CD4-positive, alpha-beta T cell treated with Interleukin-4 for 1 hour (primary cell): ENCODE data around the gene NACC1.
A peak's percentile ranks its signal among the peaks of the same experiment; 100 is the strongest.
"Not testable (repeated sequence)": the region's sequence is repeated elsewhere in the genome, so short reads cannot be mapped to it uniquely, and the experiment has no call there.

Experiments
- DNase-seq, 2 donors: peaks; one replicate each; pipeline ENCODE4 v3.0.0-alpha.2; 2020 to 2022

NACC1 gene

DNA sequence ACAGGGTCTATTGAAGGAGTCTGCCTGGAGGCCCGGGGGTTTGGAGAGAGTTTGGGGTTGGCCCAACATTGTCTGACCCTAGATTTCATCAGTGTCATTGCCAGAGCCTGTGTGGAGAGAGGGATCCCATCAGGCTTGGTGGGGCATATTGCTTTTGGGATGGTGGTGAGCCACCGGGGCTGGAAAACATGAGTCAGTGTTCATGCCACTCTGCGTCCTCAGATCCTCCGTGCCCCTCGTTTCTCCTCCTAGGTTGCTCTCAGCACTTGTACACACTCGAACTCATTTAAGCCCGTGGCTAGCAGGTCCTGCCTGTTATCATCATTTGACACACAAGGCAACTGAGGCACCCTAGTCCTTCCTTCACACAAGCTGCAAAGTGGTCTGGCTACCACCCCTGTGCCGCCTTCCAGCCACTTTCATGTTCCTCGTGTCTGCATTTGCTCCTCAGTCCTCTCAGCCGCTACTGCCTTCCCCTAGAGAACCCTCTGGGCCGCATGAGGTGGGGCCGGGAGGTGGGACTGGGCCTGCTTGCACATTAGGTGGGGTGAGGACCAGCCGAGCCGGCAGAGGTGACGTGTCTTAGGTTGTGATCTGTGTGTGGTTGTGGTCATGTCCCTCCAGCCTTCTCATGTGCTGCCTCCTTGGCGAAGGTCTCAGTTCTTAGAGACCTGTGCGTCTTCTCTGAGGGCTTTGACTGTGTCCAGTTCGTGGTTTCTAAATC is 3.6 kb downstream of the NACC1 start:
- DNase-seq, result peak in 1 of 2 donors; percentile 29

DNA sequence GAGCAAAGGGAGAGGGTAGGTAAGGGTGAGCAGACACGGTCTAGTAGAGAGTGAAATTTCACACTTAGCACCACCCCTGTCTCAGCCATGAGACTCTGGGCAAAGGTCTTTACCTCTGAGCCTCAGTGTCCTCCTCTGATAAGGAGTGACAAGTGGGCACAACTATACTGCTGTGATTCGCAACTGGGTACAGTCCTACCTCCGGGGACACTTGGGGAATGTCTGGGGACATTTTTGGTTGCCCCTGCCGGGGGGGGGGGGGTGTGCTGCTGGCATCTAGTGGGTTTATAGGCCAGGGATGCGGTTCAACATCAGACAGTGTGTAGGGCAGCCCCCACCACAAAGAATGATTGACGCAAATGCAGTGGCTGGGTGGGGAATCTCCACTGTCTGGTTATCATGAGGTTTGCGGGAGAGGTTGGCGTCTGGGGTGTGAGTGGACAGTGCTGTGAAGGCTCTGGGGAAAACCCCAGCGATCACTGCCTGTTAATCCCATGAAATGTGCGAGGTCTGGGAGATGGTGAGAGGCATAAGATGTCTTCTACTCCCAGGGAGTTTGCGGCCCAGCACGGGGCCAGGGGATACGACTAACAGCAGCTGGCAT is 4.3 kb downstream of the NACC1 start:
- peak; percentile 34 to 38 for DNase-seq

DNA sequence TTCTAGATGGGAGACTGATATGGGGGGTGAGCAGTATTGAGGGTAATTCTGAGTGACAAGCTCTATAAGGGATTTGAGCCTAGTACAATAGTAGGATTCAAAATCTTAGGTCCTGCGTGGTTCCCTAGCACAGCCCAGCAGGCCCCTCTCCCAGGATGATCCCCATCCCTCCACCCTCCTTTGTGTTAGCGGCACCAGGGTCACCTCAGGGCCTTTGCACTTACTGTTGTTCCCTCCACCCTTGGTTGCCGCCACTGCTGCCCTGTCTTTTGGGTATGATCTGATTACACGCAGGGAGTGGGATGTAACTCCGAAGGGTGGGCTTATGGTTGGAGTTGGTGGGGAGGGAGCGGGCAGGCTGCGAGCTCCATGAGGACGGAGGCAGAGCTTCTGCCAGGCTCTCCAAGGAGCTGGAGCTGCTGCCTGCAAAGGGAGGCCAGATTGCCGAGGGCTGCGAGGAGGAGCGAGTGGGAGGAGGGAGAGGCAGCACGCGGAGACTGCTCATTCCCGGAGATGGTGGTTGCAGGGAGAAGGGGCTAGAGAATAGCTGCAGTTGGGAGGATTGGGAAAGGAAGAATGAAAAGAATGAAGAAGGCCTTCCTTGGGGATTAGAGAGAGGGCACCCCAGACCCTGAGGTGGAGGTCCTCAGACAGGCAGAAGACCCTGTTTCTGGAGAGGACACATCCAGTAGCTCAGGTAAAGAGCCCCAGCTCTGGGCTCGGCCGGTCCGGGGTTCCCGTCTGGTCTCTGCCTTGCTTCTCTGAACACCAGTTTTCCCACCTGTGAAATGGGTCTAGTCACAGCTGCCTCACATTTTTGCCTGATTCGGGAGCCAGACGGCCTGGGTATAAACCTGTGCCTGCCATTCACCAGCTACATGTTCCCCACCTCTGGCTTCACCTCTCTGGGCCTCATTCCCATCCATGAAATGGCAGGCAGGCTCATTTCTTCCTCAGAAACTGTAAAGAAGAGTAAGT is 5.2 kb downstream of the NACC1 start:
- no peak for DNase-seq

DNA sequence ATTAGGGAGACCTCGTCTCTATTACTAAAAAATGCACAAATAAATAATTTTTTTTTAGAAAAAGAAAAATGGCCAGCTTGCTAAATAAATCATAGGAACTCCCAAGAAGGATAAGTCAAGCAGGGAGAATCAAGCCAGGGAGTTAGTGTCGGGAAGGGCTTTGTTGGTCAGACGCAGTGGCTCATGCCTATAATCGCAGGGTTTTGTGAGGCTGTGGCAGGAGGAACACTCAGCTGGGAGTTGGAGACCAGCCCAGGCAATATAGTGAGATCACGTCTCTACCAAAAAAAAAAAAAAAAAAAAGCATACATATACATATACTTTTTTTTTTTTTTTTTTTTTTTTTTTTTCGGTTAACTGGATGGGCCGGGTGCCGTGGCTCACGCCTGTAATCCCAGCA is 9.0 kb downstream of the NACC1 start:
- no peak for DNase-seq

DNA sequence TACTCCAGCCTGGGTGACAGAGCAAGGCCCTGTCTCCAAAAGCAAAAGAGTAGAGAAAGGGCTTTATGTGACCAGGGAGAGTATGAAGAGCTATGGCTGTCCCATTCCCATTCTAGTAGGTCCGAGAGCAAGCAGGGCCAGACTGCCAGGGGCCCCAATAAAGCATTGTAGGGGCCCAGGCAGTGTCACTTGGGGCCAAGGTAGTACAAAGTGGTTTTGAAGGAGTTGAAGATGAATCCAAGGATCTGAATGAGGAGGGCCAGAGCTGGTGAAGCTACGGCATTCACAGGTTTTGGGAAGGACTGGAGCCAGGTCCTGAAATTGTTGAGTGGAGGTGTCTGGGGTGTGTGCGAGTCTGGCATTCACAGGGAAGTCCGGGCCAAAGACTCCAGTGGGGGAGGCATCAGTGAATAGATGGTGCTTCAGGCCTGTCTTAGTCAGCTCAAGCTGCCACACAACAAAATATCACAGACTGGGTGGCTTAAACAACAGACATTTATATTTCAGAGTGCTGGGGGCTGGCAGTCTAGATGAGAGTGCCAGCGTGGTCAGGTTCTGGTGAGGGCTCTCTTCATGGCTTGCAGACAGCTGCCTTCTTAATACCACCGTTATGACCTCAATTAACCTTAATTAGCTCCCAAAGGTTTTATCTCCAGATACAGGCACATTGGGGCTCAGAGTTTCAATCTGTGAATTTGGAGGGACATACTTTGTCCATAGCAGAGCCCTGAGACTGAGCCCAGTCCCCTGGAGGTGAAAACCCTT is 9.9 kb downstream of the NACC1 start:
- DNase-seq, result no peak

DNA sequence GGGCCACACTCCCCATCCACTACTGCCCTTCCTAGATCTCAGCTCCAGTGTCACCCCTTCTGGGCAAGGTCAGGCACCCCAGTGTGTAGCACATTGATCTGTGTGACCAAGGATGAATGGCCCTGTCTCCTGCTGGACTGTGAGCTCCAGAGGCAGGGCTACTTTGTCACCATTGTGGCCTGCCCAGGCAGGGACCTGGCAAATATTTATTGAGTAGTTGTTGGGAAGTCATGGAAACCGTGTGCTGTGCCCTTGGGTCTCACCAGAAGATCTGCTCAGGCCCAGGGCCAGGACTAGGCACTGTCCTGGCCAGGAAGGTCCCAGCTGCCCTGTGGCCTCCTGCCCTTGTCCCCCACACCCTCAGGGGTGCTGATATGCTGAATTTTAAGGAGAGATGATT is 10.5 kb downstream of the NACC1 start:
- DNase-seq, result no peak

DNA sequence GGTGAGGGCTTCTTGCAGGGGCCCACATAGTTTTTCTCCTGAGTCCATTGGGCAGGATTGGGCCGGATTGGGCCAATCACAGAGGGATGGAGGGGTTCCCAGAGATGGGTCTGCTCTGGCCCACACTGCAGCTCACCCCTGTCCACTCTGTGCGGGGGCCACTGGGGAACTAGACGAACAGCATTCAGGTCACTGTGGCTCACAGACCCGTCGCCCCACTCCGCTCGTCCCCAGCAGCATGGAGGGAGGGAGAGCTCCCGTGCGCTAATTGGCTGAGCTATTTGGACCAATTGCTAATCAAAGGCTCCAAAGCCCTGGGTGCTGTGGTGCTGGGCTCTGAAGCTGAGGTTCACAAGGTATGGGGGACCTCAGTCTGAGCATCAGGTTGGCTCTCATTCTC is 11.3 kb downstream of the NACC1 start:
- no peak for DNase-seq

DNA sequence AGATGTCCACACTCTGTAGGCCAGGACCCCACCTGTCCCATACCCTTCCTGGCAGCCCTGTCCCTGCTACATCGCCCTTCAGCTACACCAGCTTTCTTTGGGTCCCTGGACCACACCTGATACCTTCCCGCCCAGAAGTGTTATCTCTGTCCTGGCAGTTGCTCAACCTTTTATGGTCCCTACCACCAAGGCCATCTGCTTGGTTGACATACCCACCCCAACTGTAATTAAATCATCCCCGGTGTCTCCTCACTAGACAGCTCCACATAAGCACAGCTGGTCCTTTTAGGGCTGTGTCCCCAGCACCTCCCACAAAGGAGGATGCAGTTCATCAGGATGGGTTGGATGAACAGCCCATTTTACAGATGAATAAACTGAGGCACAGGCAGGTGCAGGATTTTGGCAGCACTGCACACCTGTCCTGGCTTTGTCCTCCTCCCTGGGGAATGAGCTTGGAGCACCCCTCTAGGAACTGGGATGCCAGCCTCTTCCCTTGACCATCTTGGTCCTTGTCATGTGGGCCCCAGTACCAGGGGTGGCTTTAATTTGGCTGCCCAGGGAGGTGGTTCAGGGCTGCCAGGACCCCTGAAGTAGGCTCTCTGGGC is 12.9 kb downstream of the NACC1 start:
- no peak for DNase-seq

DNA sequence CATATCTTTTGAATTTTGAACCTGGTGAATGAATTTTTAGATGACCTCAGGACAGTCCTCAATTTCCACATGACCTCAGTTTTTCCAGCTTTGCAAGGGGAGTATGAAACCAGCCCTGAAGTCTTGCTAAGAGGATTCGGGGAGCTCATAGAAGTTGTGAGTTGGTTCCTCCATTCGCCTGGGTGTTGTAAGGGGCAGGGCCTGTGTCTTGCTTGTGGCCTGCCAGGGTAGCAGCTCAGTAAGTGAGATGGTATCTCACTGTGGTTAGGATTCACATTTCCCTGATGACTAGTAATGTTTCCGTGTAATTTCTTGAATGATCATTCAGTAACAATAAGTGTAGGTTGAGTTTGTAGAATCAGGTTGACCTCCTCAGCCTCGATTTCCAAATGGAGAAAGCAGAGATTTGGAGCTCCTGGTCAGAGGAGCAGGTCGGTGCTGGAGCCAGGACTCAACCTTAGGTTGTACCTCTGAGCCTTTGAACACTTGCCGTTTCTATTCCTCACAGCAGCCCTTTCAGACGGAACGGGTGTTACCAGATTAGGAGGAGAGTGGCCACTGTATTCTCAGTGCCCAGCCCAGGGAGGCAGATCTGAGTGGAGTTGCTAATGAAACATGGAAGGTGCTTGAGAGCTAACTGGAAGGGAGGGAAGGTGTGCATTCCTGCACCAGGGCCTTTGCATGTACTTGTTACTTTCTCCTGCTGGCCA is 14.6 kb downstream of the NACC1 start:
- DNase-seq, result peak; percentile 32 to 62

DNA sequence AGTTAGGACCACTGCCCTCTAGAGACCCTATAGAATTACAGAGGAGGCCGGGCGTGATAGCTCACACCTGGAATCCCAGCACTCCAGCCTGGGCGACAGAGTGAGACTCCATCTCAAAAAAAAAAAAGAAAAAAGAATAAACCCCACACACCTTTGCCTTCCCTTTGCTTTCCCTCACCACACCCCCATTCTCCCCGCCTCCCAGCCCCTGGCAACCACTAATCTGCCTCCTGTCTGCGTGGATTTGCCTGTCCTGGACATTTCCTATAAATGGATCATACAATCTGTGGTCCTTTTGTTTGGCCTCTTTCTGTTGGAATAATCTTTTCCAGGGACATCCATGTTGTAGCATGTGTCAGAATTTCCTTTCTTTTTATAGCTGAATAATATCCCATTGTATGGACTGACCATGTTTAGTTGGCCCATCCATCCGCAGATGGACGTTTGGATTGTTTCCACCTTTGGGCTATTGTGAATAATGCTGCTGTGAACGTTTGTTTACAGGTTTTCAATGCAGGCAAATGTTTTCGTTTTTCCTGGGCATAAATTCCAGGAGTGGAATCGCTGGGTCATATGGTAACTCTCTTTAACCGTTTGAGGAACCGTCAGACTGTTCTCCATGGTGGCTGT is 15.3 kb downstream of the NACC1 start:
- no peak for DNase-seq

DNA sequence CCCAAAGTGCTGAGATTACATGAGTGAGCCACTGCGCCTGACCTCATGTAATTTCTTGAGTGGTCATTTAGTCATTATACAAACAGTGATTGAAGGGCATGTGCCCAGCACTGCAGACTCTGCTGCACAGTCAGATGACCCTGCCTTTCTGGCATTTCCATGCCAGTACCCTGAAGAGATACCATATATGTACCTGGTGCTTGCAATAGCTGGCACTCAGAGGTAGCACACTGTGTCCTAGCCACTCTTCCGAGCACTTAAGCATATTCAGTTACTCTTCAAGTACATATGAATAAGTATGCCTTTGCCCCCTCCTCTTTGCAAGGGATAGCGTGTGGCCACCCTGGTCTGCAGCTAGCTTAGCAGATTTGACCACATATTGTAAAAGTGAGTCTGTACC is 16.6 kb downstream of the NACC1 start:
- no peak for DNase-seq

DNA sequence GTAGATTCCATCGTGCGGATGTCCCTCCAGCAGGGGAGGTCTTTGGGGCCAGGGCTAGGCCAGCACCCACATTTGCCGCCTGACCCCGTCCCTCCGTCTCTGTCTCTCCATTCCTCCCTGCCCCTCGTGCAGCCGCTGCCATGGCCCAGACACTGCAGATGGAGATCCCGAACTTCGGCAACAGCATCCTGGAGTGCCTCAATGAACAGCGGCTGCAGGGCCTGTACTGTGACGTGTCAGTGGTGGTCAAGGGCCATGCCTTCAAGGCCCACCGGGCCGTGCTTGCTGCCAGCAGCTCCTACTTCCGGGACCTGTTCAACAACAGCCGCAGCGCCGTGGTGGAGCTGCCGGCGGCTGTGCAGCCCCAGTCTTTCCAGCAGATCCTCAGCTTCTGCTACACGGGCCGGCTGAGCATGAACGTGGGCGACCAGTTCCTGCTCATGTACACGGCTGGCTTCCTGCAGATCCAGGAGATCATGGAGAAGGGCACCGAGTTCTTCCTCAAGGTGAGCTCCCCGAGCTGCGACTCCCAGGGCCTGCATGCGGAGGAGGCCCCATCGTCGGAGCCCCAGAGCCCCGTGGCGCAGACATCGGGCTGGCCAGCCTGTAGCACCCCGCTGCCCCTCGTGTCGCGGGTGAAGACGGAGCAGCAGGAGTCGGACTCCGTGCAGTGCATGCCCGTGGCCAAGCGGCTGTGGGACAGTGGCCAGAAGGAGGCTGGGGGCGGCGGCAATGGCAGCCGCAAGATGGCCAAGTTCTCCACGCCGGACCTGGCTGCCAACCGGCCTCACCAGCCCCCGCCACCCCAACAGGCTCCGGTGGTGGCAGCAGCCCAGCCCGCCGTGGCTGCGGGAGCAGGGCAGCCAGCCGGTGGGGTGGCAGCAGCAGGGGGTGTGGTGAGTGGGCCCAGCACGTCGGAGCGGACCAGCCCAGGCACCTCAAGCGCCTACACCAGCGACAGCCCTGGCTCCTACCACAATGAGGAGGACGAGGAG is 17.3 kb downstream of the NACC1 start:
- DNase-seq, result no peak

DNA sequence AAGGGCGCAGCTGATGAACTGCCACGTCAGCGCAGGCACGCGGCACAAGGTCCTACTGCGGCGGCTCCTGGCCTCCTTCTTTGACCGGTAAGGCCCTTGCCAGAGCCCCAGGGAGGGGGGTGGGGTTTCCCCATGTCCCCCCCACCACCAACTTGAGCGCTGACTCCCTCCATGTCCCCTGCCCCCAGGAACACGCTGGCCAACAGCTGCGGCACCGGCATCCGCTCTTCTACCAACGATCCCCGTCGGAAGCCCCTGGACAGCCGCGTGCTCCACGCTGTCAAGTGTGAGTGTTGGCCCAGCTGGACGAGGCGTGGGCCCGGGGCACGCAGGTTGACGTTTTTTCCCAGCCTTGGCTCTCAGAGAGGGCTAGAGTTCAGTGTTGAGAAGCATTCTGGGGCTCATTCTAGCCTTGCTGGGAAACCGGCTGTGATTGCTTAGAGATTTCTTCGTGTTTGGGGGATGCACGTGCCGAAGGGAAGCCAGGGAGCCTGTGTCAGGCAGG is 19.3 kb downstream of the NACC1 start:
- no peak for DNase-seq

DNA sequence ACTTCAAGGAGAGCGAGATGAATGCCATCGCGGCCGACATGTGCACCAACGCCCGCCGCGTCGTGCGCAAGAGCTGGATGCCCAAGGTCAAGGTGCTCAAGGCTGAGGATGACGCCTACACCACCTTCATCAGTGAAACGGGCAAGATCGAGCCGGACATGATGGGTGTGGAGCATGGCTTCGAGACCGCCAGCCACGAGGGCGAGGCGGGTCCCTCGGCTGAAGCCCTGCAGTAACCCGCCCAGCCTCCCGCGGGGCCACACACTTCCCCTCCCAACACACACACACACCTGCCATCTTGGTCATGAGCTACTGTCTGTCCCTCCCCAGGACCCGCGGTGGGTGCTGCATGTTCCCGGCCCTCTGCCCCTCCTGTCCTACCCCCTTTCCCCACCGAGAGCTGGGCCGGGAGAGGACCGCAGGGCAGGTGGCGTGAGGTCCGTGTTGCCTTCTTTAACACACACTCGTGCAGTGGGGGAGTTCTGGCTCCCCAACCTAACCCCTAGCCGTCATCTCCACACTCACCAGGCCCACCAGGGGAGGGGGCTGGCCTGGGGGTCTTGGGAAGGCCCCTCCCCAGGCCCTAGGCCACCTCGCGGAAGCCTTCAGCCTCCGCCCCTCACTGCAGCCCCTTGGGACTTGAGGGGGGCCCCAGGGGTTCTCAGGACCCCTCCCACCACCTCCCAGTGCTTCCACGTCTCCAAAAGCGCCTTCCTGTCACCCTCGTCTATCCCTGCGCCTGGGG is 20.3 kb downstream of the NACC1 start:
- DNase-seq, result no peak

DNA sequence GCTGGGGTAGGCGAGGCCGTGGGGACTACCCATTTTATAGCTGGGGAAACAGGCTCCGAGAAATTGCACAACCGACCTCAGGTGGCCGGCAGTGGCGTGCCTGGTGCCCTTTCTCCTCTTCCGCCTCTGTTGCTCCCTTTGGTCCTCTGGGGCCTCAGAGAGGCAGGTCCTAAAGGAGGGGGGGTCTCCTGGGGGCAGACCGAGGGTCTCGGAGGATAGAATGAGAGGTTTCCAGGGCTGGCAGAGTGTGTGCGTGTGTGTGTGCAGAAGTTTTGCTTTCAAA is 20.8 kb downstream of the NACC1 start:
- DNase-seq, result no peak

DNA sequence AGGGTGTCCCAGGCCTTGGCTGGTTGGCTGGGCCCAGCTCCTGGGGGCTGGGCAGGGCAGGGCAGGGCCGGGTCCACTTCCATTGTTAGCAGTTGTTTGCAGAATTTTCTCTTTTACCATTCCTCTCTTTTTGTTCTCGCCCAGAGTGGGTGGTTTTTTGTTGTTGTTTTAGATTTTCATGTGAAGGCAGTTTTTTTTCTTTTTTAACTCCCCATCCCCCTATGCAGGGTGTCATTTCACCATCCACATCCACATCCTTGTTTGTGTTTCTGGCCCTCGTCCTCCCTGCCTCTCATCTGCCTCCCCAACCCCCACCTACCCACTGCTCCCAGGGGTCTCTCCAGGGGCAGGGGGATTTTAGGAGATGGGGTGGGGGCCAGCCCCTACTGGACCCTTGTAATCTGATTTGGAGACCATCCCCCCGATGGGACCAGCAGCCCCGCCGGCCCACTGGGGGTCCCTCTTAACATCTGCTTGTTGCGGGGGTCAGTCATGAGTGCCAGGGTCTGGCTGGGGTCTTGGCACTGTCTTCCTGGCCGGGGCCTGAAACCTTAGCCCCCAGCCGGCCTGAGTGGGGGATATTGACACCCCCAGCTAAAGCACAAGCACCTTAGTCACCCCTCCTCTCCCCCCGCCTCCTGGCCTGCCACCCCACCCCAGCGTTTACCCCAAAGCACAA is 21.7 kb downstream of the NACC1 start:
- no peak for DNase-seq

DNA sequence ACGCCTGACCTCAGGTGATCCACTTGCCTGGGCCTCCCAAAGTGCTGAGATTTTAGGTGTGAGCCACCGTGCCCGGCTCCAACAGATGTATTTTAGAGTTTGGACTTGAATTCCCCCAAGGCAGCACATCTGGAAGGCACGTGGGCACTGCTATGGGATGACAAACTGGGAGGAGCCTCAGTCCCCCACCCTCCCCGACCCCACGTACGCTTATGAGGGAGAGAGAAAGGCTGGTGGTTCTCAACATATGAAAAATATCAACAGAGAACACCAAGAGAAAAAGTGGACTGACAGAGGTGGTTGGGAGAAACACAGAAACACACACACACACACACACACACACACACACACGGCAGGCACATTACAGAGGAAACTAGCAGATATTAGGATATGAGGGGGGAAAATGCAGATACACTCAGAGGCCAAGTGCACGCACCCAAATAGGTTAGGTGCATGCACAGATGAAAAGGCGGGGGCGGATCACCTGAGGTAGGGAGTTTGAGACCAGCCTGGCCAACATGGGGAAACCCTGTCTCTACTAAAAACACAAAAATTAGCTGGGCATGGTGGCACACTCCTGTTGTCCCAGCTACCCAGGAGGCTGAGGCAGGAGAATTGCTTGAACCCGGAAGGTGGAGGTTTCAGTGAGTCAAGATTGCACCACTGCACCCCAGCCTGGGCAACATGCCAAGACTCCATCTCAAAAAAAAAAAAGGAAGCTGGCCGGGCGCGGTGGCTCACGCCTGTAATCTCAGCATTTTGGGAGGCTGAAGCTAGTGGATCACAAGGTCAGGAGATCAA is 28.9 kb downstream of the NACC1 start:
- peak in 1 of 2 donors; percentile 56 for DNase-seq

DNA sequence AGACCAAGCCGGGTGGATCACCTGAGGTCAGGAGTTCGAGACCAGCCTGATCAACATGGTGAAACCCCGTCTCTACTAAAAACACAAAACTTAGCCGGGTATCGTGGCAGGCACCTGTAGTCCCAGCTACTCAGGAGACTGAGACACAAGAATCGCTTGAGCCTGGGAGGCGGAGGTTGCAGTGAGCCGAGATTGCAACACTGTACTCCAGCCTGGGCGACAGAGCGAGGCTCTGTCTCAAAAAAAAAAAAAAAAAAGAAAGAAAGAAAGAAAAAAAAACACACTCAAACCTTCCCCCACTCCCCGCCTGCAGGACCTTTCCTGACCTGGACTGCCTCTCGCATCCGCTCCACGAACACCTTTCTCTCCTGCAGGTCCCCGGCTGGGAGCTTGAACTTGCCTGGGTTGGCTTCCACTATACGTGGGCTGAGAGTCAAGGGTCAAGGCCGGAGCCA is 31.1 kb downstream of the NACC1 start:
- not testable (repeated sequence) for DNase-seq
